ENCODE results near the gene FBN2. TPM values are rescaled to one million over a fixed set of nuclear protein-coding genes. Genes with fewer than 3 reads are reported as not detected.

The FBN2 gene
- total and polyA plus RNA-seq, 9 of the 15 experiments (the other 6 are each of a cell fraction or from before 2014, with no cell fraction given), result 0.01 to 0.09 TPM; not detected in 7

- TF ChIP-seq ZNF277 (CRISPR knock-in tag; IDR thresholded peaks at IDR 0.05; ENCODE audit: borderline replicate concordance) (no peak), MCM3 (IDR thresholded peaks at IDR 0.05) (no peak), XRCC4 (IDR thresholded peaks at IDR 0.05; ENCODE audit: extremely low read depth, insufficient read depth, insufficient read length) (no peak), ELF1 (tag; IDR thresholded peaks at IDR 0.05) (no peak), FOXJ3 (CRISPR knock-in tag; IDR thresholded peaks at IDR 0.05) (no peak), HEY1 (CRISPR knock-in tag; IDR thresholded peaks at IDR 0.05; ENCODE audit: borderline replicate concordance) (no peak), TRIM25 (IDR thresholded peaks at IDR 0.05; ENCODE audit: borderline replicate concordance) (no peak)
Observed at GRCh38 chr5:128403333-128403732, 134.7 kb downstream of the FBN2 start (continued).

GRCh38 chr5:128402506-128402905 is 135.5 kb downstream of the FBN2 start:
- Histone ChIP-seq H3K4me1 (replicated peaks in 1 of 2; ENCODE audit: control insufficient read depth in 2 of 2, insufficient read depth in 2 of 2, low read length in 2 of 2) (no peaks in the 10 kb centered on the region), H3K79me2 (ENCODE audit: control insufficient read depth, insufficient read depth, low read length) (no peaks in the 10 kb centered on the region), H4K20me1 (replicated peaks; ENCODE audit: control insufficient read depth, insufficient read depth, low read length) (no peaks in the 10 kb centered on the region), H3K4me3 (no peak overlapping the region), H3K9ac (ENCODE audit: insufficient read depth in 1 of 2, low read depth in 2 of 2, low read length in 2 of 2) (no peak overlapping the region), H3K9me3 (replicated peaks; ENCODE audit: control insufficient read depth, insufficient read depth, low read depth, low read length) (no peaks in the 10 kb centered on the region), H3K36me3 (ENCODE audit: control insufficient read depth, insufficient read depth, low read length) (no peaks in the 10 kb centered on the region), H3K27ac (ENCODE audit: extremely low read depth, low read depth, low read length) (no peak overlapping the region), H3K9me1 (ENCODE audit: control insufficient read depth, insufficient read depth, low read length) (no peaks in the 10 kb centered on the region), H3K27me3 (ENCODE audit: control insufficient read depth in 2 of 2, insufficient read depth in 2 of 2, low read length in 2 of 2) (no peaks in the 10 kb centered on the region), H3K4me2 (ENCODE audit: insufficient read depth, low read length) (no peak overlapping the region), H2AFZ (ENCODE audit: low read depth, low read length) (no peak overlapping the region)
- intact Hi-C loops (cut with micrococcal nuclease), result no loop called here
- DNase-seq (ENCODE audit: extremely low read depth in 1 of 4, low spot score in 3 of 4), result no peak
- no peak for FAIRE-seq
- in situ Hi-C loops (cut with MboI), result no loop called here
- ATAC-seq, result no peak
- ChIA-PET CTCF (ENCODE audit: low intra/inter-chr PET ratio) (no interaction called here), POLR2A (no interaction called here)
- no TSS peak for BruUV-seq (replicated peaks)
- WGBS (ENCODE audit: insufficient coverage, low coverage, missing lambda C conversion rate), result 4% methylated on average over 2 of the region's 2 CpGs
- TF ChIP-seq NONO (IDR thresholded peaks at IDR 0.05; ENCODE audit: low read depth in 2 of 2, low read length in 1 of 2) (no peak), ZBTB12 (CRISPR knock-in tag; IDR thresholded peaks at IDR 0.05) (no peak), KDM5B (IDR thresholded peaks at IDR 0.05; ENCODE audit: insufficient replicate concordance, low read depth, low read length) (no peak), FOXA3 (CRISPR knock-in tag; conservative IDR thresholded peaks at IDR 0.05 in 1 of 2, IDR thresholded peaks at IDR 0.05 in 1 of 2) (no peak), GTF2F1 (IDR thresholded peaks at IDR 0.05; ENCODE audit: low read depth, low read length) (no peak), RBM15 (IDR thresholded peaks at IDR 0.05; ENCODE audit: insufficient read depth, low read length) (no peak), NKRF (IDR thresholded peaks at IDR 0.05; ENCODE audit: borderline replicate concordance) (no peak), SMAD2 (IDR thresholded peaks at IDR 0.05; ENCODE audit: low read depth, low read length) (no peak), ZZZ3 (IDR thresholded peaks at IDR 0.05) (no peak)
